Fibroblast of gingiva (primary cell): ENCODE data around the gene GLIPR1L1.

ENCODE experiments used
- DNase-seq: peaks from one replicate; pipeline ENCODE4 v3.0.0-alpha.2; 2011; ENCODE audit warnings: low read depth

Gene GLIPR1L1

DNA sequence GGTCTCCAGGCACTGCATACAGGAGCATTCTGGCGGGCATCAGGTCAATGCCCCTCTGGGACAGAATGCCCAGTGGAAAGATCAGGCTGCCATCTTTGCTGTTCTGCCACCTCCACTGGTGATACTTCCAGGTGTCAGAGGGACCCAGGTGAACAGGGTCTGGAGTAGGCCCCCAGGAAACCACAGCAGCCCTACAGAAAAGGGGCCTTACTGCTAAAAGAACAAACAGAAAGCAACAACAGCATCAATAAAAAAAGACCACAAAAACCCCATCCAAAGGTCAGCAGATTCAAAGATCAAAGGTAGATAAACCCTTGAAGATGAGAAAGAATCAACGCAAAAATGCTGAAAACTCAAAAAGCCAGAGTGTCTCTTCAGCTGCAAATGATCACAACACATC, 15.9 kb downstream of the GLIPR1L1 start:
- no peak for DNase-seq

DNA sequence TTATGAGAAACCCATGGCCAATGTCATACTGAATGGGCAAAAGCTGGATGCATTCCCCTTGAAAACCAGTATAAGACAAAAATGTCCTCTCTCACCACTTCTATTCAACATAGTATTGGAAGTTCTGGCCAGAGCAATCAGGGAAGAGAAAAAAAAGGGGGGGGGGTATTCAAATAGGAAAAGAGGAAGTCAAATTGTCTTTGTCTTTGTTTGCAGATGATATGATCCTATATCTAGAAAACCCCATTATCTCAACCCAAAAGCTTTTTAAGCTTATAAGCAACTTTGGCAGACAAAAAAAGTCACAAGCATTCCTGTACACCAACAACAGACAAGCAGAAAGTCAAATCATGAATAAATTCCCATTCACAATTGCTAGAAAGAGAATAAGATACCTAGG, 19.5 kb downstream of the GLIPR1L1 start:
- DNase-seq, result no peak

DNA sequence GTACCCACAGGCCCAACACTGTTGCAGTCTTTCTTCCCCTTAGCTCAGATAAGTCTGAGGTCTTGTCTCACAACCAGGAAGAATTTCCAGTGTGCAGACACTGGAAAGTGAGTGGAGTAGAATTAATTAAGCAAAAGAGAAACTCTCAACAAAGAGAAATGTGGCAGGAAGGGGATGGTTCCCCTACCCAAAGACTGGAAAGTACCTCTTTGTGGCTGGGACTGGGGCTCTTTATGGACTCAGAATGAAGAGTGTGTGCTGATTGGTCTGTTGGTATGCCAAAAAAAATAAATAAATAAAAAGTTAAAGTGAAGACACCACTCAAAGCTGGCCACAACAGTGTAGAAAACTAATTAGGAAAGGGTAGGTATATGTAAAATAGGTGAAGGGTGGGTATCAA, 26.4 kb downstream of the GLIPR1L1 start:
- no peak for DNase-seq

DNA sequence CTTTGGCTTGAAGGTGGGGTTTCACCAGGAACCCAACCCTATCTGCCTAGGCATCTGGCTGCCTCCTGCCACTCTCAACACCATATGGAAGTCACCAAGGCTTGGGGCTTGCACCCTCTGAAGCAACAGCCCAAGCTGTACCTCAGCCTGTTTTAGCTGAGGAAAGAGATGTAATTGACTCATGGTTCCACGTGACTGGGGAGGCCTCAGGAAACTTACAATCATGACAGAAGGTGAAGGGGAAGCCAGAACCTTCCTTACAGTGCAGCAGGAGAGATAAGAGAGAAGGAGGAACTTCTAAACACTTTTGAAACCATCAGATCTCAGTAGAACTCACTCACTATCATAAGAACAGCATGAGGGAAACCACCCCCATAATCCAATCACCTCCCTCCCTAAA, 26.9 kb downstream of the GLIPR1L1 start:
- no peak for DNase-seq

DNA sequence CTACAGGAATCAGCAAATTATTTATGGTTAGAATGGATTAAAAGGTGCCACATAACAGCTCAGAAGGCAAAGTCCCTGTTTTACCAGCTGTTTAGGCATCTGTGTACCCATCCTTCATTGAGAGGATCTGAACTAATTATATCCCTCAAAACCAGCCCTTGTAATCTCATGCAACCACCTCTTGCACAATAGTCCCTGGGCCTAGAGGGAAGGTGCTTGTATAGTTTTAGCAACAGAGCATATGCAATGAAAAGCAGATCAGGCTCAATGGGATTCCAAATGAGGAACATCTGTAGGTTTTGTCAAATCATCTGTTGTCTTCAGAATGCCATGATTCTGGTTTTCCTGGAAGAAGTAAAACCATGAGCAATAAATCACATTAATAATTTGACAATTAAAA, 30.4 kb downstream of the GLIPR1L1 start:
- peak; percentile 90 for DNase-seq

DNA sequence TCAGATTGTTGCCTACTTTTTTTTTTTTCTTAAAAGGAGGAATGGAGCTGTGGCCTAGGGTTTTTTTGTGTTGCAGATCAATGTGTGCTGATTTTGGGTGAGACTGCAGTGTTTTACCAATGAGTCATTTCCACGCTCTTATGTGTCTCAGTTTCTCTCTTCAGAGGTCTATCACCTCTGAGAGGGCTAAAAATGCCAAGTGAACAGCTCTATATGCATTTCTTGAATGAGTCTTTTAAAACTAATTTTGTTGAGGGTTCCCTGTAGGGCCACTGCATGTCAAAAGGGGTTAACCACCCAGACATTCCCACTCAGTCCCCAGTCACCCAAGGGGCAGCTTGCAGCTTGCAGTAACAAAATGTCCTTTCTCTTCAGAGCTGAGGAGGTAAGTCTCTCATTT, 32.2 kb downstream of the GLIPR1L1 start:
- no peak for DNase-seq

DNA sequence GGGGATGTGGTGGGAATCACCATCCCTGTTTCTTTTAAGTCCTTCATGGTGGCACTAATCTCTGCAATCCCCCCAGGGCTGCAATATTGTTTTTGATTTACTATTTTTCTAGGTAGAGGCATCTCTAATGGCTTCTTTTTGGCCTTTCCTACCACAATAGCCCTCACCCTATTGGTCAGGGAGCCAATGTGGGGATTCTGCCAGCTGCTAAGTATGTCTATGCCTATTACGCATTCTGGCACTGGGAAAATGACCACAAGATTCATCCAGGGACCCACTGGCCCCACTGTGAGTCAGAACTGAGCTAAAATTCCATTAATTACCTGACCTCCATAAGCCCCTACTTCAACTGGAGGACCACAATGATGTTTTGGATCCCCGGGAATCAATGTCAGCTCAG, 40.5 kb downstream of the GLIPR1L1 start:
- DNase-seq, result no peak

DNA sequence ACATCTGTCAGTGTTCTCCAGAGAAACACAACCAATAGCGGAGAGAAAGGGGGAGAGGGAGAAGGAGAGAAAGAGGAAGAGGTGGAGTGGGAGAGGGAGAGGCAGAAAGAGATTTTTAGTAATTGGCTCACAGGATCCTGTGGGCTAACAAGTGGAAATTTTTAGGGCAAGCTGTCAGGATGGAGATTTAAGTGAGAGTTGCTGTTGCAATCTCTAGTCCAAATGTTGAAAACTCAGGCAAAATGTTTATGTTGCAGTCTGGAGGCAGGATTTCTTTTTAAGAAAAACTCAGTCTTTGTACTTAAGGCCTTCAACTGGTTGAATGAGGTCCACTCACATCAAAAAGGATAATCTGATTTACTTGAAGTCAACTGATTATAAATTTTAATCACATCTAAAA, 43.9 kb downstream of the GLIPR1L1 start:
- peak; percentile 54 for DNase-seq

DNA sequence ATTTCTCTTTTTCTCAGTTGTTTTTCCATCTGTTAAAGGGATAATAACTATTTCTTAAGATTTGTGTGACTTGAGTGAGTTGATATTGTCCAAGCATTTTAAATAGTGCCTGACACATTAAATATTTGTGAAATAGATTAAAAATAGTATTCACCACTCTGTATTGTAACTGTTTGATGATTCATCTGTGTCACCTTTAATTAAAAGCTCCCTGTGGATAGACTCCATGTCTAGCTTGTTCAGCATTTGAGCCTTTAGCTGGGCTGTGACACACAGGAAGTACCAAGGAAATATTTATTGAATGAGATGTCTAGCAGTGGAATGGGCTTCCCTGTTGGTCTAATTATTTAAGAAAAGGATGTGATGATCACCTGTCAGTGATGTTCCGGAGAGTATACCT, 54.6 kb downstream of the GLIPR1L1 start:
- no peak for DNase-seq

DNA sequence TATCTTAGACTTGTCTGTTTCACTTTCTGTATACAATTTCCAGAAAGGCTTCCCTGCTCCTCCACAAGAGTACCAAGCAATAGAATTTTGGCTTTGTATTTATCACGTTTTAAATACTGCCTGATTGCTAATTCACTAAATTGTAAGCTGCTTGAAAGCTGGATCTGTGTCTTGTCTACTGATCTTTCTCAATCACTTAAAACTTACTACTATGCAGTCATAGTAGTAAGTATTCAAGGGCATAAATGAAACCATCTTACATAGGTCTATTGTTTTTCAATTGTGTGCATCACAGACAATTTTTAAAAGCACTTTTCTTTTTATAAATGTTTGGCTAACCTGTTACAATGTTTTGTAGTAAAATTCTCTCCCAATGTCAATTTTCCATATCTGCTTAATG, 55.2 kb downstream of the GLIPR1L1 start:
- DNase-seq, result no peak

DNA sequence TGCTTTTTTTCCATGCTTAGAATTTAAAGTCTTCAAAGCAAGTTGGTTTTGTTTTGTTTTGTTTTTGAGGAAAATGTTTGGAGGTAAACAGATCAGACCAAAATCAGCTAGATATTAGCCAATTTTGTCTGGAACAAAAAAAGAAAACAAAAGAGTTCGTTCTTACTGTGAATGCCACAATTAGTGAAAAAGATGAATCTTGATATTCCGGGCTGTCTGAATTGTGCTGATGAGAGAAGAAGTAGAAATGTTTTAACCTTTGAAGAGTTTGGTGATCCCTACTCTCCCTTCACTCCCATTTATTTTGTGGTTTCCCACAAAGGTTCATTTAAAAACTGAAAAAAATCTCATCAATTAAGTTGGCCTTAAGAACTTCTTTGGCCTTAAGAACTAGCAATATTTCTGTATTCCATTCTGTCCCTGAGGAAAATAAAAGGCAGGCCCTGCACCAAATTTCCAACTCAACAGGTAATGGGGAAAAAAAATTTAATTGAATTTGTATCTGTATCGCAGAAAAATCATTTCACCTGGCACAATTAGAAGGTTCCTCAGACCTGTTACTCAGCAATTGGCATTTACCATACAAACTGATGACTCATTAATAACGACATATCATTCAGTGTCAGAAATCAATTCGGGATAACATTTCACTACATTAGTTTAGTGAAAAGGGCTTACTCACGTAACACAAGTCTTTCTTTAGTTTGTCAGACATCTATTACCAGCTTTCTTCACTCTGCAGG, 55.9 kb downstream of the GLIPR1L1 start:
- no peak for DNase-seq

DNA sequence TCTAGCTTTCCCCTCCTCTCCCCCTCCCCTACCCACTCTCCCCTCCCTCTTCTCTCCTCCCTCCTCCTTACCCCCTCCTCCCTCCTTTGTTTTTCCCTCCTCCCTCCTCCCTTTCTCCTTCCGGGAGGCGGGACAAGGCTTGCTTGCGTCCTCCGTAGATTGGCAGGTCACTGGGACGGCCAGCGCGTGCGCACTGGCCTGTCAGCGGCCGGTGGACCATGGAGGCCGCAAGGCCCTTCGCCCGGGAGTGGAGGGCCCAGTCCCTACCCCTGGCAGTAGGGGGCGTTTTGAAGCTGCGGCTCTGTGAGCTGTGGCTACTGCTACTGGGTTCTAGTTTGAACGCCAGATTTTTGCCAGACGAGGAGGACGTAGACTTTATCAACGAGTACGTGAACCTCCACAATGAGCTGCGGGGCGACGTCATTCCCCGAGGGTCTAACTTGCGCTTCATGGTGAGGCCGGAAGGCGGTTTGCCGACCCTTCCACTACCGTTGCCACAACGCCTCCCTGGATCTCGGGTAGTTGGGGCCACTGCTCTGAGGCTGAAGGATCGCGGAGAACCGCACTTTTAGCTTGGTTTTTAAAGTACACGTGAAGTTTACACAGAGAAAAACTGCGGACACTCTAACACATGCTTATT, 56.5 kb downstream of the GLIPR1L1 start, which contains the start of gene GLIPR1L2:
TSS of gene GLIPR1L2 (plus strand) at position 191 of the 640 bp plus-strand sequence. CDS start at position 219, 28 bp downstream.
- DNase-seq, result peak; percentile 98

DNA sequence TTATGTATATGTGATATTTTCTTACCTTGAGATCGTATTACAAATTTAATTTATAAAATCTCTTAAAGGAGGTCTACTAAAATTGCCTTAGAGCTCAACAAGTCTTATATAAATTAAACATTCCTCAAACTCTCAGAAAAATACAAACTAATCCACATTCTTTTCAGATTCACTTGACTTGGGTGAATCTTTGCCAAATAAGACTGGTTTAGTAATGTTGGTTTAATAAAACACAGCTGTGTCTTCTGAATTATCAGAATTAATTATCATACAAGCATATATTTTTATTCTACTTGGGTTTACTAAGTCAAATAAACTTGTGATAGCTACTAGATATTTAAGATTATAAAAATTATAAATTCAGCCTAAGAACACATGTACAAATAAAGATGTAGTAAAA, 69.8 kb downstream of the GLIPR1L1 start:
- DNase-seq, result peak; percentile 45

DNA sequence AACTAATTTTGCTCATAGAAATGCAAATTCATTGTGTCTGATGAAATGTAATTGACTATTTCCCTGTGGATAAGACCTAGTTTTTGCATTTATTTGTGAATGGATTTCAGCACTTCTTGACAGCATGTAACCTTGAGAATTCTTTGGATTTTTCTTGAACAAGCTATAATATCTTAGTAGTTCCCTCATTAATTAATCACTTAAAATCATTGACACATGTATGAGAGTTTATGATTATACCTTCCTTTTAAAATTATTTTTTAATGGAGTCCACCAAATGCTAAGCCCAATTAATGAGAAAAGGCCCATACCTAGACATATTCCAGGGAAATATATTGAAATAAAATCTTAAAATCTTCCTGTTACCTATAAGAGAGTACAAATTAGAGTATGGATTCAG, 73.2 kb downstream of the GLIPR1L1 start:
- no peak for DNase-seq

DNA sequence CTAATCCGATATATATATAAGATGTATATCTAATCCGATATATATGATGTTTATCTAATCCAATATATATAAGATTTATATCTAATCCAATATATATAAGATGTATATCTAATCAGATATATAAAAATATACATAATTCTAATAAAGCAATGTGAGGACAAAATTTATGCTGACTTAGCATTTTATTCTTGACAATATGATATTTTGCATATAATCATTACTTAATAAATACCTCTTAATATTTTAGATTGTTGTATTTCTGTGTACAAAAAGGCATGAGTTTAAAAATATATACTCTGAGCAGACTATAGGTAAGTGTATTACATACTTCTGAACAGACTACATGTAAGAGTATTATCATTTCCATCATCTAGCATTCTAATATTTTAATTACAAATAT, 75.4 kb downstream of the GLIPR1L1 start:
- DNase-seq, result no peak

DNA sequence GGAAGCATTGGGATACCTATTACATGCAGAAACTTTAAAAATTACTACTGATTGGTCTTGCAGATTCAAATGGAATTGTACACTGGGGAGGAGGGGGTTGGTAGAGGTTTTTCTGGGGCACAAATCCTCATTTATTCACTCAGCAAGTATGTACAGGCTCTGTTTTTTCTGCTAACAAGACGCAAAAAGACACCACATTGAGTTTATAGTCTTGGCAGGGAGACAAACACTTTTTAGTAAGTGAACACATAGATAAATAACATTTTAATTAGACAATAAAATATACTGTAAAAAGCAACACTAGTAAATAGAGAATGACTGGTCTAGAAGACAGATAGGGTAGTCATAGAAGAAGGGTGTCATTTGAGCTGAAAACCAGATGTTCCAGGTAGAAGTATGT, 80.2 kb downstream of the GLIPR1L1 start:
- no peak for DNase-seq

DNA sequence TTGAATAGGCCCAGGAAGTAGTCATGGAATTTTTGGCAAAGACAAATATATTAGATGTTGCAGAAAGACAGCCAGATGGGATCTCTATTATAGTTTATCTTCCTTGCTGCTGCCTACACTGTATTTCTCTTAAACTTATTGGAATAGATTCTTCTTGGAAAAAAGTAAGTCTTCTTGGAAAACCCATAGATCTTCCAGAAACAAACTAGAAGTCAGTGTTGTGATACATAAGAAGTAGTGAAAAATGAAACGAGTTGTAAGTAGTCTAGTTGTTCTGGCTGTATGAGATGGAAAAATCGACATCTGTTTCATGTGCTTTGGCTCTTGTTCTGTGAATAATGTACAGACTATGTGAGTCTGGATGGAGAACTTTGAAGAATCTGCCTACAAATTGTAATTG, 85.4 kb downstream of the GLIPR1L1 start:
- DNase-seq, result no peak
